HFFc6 (cell line): Measurements from ENCODE around the gene OLFML1. TPM values are rescaled to one million over a fixed set of nuclear protein-coding genes. Genes with fewer than 3 reads are reported as not detected.
A peak's percentile ranks its signal among the peaks of the same experiment; 100 is the strongest.

Experiments
- DNase-seq: peaks from one replicate; pipeline ENCODE4 v3.0.0-alpha.2; 2018
- H3K27ac Mint-ChIP-seq: 2 replicates; pipeline ENCODE4 v1.8.0; 2020; ENCODE audit warnings: mild to moderate bottlenecking, mixed read lengths
- H3K27me3 Mint-ChIP-seq: 2 replicates; pipeline ENCODE4 v1.8.0; 2021; ENCODE audit warnings: mild to moderate bottlenecking, moderate library complexity, mixed read lengths; ENCODE audit not compliant: insufficient read depth
- H3K36me3 Mint-ChIP-seq: 2 replicates; pipeline ENCODE4 v1.8.0; 2021; ENCODE audit warnings: low read depth, mixed read lengths
- H3K4me1 Mint-ChIP-seq: 2 replicates; pipeline ENCODE4 v1.8.0; 2020; ENCODE audit warnings: low read depth, mixed read lengths
- H3K4me3 Mint-ChIP-seq: 2 replicates; pipeline ENCODE4 v1.8.0; 2020; ENCODE audit warnings: mild to moderate bottlenecking, moderate library complexity, mixed read lengths
- H3K9me3 Mint-ChIP-seq: 2 replicates; pipeline ENCODE4 v1.8.0; 2020; ENCODE audit warnings: mild to moderate bottlenecking, mixed read lengths
- total RNA-seq, 6 experiments: library from RNA; stranded (reverse); fragmentation: NEBNext Ultra II Directional; extraction: Animal tissue kit (Norgen Biotek cat#: 25700); gene quantifications; 2 replicates in 1 of 6; 3 replicates in 5 of 6; pipeline ENCODE4 v1.2.3, GENCODE V29; 2021
- TF ChIP-seq, protein P1 (sequence below): fragments of 200-600 bp; sonication (generic); IDR thresholded peaks from 2 replicates; pipeline ENCODE4 v1.5.0; 2021; ENCODE audit warnings: antibody characterized with exemption, mild to moderate bottlenecking

The OLFML1 gene
- total RNA-seq, 6 experiments from 2014 or later, result 0.20 to 0.43 (median 0.25) TPM; not detected in 3

DNA sequence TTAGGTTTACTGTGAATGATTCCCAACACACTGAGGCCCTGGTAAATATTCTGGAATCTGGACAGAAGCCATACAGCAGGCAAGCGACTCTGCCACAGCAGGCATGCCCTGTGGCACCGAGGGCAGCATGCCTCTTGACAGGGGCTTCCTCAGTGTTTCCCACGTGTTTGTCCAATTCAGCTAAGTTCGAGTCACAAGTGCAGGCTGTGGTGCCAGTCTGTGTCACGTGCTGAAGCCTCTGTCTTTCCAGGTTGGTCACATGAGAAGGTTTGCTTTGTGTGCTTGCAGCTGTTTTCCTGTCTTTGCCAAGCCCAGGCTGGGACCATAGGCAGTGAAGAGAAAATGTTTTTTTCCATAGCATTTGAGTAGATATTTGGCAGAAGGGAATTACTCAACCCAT is 26.1 kb downstream of the OLFML1 start:
- Mint-ChIP-seq H3K9me3 (no peaks in the 10 kb centered on the region), H3K36me3 (no peaks in the 10 kb centered on the region), H3K27ac (no peak overlapping the region), H3K27me3 (peaks cover 23% of the 10 kb centered on the region), H3K4me3 (no peak overlapping the region), H3K4me1 (peaks cover 10% of the 10 kb centered on the region; the same call in 1 of the 2 replicates)
- no peak for DNase-seq
- TF ChIP-seq, protein P1, sequence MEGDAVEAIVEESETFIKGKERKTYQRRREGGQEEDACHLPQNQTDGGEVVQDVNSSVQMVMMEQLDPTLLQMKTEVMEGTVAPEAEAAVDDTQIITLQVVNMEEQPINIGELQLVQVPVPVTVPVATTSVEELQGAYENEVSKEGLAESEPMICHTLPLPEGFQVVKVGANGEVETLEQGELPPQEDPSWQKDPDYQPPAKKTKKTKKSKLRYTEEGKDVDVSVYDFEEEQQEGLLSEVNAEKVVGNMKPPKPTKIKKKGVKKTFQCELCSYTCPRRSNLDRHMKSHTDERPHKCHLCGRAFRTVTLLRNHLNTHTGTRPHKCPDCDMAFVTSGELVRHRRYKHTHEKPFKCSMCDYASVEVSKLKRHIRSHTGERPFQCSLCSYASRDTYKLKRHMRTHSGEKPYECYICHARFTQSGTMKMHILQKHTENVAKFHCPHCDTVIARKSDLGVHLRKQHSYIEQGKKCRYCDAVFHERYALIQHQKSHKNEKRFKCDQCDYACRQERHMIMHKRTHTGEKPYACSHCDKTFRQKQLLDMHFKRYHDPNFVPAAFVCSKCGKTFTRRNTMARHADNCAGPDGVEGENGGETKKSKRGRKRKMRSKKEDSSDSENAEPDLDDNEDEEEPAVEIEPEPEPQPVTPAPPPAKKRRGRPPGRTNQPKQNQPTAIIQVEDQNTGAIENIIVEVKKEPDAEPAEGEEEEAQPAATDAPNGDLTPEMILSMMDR, result no peak

DNA sequence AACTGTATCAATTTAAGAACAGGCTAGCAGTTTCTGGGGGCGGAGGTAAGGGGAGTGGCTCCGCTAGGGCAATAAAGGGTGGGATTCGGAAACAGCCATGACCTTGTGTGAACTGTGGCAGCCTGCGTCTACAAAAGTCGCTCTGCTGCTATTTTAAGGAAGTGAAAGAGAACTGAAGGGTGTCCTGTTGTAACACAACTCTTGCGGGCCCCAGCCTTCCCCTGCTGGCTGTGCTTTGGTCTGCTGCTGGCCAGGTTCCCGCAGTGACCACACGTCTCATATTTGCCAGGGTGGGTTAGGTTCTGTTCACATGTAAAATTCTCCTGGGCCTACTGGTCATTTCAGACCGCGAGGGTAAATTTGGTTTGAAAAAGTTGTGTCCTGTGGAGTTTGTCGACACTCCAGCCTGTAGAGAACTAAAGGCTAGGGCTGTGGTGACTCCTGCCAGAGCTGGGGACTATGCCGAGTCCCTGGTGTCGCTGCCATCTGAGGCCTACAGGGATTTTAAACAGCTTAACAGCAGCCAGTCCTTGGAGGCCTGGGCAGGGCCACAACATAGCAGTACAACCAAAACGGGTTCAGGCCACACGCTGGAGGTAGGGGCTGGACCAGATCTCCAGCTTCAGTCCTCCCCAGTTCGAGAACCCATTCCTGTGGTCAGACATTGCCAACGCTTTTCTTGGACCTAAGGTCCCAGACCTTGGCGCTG is 27.4 kb downstream of the OLFML1 start:
- peaks cover 10% of the 10 kb centered on the region; the same call in 1 of the 2 replicates for H3K4me1 Mint-ChIP-seq
- TF ChIP-seq, protein P1, result no peak
- peak overlapping the region; percentile 93 for H3K4me3 Mint-ChIP-seq

DNA sequence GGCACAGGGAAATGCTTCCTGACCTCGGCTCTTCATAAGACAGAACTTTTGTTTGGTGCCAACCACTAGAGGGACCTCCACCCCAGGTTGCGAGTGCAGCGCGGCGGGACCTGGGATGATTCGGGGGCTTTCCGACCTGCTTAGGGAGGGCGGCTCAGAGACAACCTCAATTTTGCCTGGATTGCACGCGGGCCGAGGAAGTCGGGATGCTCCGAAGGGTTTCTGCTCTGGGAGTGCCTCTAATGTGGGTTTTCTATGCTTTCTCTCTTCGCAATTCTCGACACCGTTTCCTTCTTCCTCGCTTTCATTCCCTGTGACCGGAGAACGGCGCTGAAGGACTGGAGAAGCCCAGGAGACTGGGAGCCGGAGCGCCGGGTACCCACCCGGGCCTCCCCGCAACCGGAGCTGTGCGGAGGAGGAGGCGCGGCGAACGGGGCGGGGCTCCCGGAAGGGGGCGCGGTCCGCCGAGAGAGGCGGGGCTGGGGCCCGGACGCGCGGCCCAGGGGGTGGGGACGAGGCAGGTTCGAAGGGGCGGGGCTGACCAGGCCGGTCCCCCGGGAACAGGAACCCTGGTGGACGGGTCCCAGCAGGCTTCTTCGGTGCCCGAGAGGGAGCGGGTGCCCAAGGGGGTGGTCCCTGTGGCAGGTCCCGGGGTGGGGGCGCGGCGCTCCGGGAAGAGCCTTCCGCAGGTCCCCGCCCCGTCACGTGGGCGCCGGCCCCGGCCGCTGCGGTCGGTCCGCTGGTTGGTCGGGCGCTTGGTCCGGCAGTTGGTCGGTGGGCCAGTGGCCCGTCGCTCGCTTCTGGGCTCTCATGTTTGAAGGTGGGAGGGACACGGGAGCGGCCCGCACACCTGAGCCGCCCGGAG is 28.2 kb downstream of the OLFML1 start, which contains the start of gene PPFIBP2:
Gene PPFIBP2 (plus strand): TSS at position 766 of the 865 bp plus-strand sequence. CDS start 35,477 bp downstream, outside the sequence.
- no peaks in the 10 kb centered on the region for H3K9me3 Mint-ChIP-seq
- TF ChIP-seq, protein P1, result peak; percentile 86
- H3K4me3 Mint-ChIP-seq, result peak within 1 kb of the TSS; percentile 93
- H3K36me3 Mint-ChIP-seq, result no peaks in the 10 kb centered on the region
- peaks cover 10% of the 10 kb centered on the region; the same call in 1 of the 2 replicates for H3K4me1 Mint-ChIP-seq
- H3K27ac Mint-ChIP-seq, result peak within 1 kb of the TSS; percentile 65
- peak; percentile 50 for DNase-seq
- H3K27me3 Mint-ChIP-seq, result peaks cover 26% of the 10 kb centered on the region

More for the DNA sequence above, 27.4 kb downstream of the OLFML1 start:
- H3K9me3 Mint-ChIP-seq, result no peaks in the 10 kb centered on the region
- H3K36me3 Mint-ChIP-seq, result no peaks in the 10 kb centered on the region
- H3K27me3 Mint-ChIP-seq, result peaks cover 25% of the 10 kb centered on the region
- DNase-seq, result no peak
- peak overlapping the region; percentile 65; the same call in 1 of the 2 replicates for H3K27ac Mint-ChIP-seq

DNA sequence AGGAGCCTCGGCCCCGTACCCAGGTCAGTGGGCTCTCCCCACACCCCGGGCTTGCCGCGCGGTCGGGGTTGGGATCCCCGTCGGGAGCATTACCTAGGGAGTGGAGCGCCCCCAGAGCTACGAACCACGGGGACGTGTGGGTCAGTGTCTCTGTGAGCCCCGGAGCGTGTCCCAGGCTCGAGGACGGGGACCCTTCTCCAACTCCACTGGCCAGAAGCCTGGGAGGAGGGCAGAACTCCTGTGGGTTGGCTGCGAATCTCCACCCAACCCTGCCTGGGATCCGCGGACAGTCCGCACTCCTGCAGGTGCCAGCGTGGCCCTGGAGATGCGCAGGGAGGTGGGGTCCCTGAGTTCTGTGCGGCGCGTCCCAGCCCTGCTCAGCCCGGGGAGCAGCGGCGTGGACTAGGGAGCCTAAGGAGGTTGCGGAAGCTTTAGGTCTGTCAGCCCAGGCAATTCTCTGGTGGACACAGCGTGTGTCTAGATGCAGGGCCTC is 28.8 kb downstream of the OLFML1 start:
- DNase-seq, result no peak
- Mint-ChIP-seq H3K9me3 (no peaks in the 10 kb centered on the region), H3K4me1 (peaks cover 10% of the 10 kb centered on the region; the same call in 1 of the 2 replicates), H3K4me3 (peak overlapping the region; percentile 93), H3K36me3 (no peaks in the 10 kb centered on the region), H3K27me3 (peaks cover 31% of the 10 kb centered on the region), H3K27ac (no peak overlapping the region)
- TF ChIP-seq, protein P1, result no peak

DNA sequence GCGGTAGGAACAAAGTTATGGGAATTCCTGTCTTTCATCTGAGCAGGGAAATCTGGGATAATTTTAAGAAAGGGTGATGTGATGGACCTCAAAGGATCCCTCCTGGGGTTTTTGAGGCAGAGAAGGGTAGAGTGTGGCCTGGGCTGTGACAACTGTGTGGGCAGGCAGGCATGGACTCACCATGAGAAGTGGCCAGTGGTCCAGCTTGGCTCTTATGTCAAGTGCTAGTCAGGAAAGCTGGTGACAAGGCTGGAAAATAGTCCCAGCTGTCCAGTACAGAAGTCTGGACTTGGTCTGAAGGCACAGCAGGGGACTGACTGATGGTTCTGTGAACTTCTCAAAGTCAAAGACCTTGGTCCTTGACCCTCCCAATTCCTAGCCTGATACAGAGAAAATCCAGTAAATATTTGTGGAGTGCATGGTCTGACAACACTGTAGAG is 30.2 kb downstream of the OLFML1 start:
- no peak overlapping the region for H3K4me3 Mint-ChIP-seq
- peaks cover 26% of the 10 kb centered on the region for H3K27me3 Mint-ChIP-seq
- TF ChIP-seq, protein P1, result no peak
- H3K36me3 Mint-ChIP-seq, result no peaks in the 10 kb centered on the region
- no peak overlapping the region for H3K27ac Mint-ChIP-seq
- no peaks in the 10 kb centered on the region for H3K9me3 Mint-ChIP-seq
- no peak for DNase-seq
- H3K4me1 Mint-ChIP-seq, result peaks cover 10% of the 10 kb centered on the region; the same call in 1 of the 2 replicates
